CD14-positive monocyte (primary cell): Measurements from ENCODE around the gene PLEKHA8. TPM values are rescaled to one million over a fixed set of nuclear protein-coding genes. Genes with fewer than 3 reads are reported as not detected.

Source experiments
- DNase-seq, 3 donors: peaks; one replicate each; pipeline ENCODE4 v3.0.0-alpha.2; 2011 to 2022
- H2AFZ ChIP-seq: 2 replicates; pipeline ENCODE4 v1.6.0; 2012; ENCODE audit warnings: mild to moderate bottlenecking, low read depth, low read length, inconsistent platforms; ENCODE audit not compliant: insufficient read depth, poor library complexity, severe bottlenecking
- H3K27ac ChIP-seq, 2 donors: 1 replicate in 1 of 2; 2 replicates in 1 of 2; pipeline ENCODE4 v1.5.1; 2012 to 2013; ENCODE audit warnings: low read length in 2 of 2, control low read depth in 1 of 2, inconsistent platforms in 1 of 2, low read depth in 1 of 2, mild to moderate bottlenecking in 1 of 2
- H3K27me3 ChIP-seq, 2 donors: one replicate each; pipeline versions ENCODE4 v1.6.0 to v1.6.1; 2011 to 2013; ENCODE audit warnings: low read length in 2 of 2; ENCODE audit not compliant: control insufficient read depth in 2 of 2, insufficient read depth in 2 of 2
- H3K36me3 ChIP-seq, 2 donors: replicated peaks in 1 of 2; 1 replicate in 1 of 2; 2 replicates in 1 of 2; pipeline versions ENCODE4 v1.5.1 to v1.6.1; 2012 to 2013; ENCODE audit warnings: low read length in 2 of 2, control low read depth in 1 of 2, inconsistent platforms in 1 of 2, mild to moderate bottlenecking in 1 of 2; ENCODE audit not compliant: insufficient read depth in 2 of 2, control insufficient read depth in 1 of 2
- H3K4me1 ChIP-seq, 2 donors: 1 replicate in 1 of 2; 2 replicates in 1 of 2; pipeline versions ENCODE4 v1.5.1 to v1.6.1; 2012 to 2013; ENCODE audit warnings: low read length in 2 of 2, control low read depth in 1 of 2, inconsistent platforms in 1 of 2, mild to moderate bottlenecking in 1 of 2, moderate library complexity in 1 of 2; ENCODE audit not compliant: insufficient read depth in 2 of 2, control insufficient read depth in 1 of 2
- H3K4me2 ChIP-seq: replicated peaks from 2 replicates; pipeline ENCODE3; 2012; ENCODE audit warnings: low read length, moderate library complexity, mild to moderate bottlenecking; ENCODE audit not compliant: poor library complexity, severe bottlenecking; ENCODE audit errors: extremely low read depth
- H3K4me3 ChIP-seq, 3 experiments: fragments of 200-600 bp in 1 of 3; sonication (generic) in 1 of 3; replicated peaks in 1 of 3; 1 replicate in 2 of 3; 2 replicates in 1 of 3; pipeline ENCODE4 v1.5.1; 2011 to 2013; ENCODE audit warnings: low read length in 3 of 3, mild to moderate bottlenecking in 3 of 3, control low read depth in 2 of 3, low read depth in 2 of 3, inconsistent platforms in 1 of 3, moderate library complexity in 1 of 3
- H3K79me2 ChIP-seq: 2 replicates; pipeline ENCODE4 v1.6.0; 2012; ENCODE audit warnings: mild to moderate bottlenecking, control low read depth, inconsistent platforms, low read length, moderate library complexity; ENCODE audit not compliant: insufficient read depth
- H3K9ac ChIP-seq: 2 replicates; pipeline ENCODE4 v1.6.0; 2017; ENCODE audit warnings: low read length, mild to moderate bottlenecking; ENCODE audit not compliant: insufficient read depth, poor library complexity, severe bottlenecking
- H3K9me3 ChIP-seq, 2 donors: replicated peaks in 1 of 2; 1 replicate in 1 of 2; 2 replicates in 1 of 2; pipeline versions ENCODE4 v1.5.1 to v1.6.1; 2012 to 2013; ENCODE audit warnings: low read length in 2 of 2, control low read depth in 1 of 2; ENCODE audit not compliant: control insufficient read depth in 1 of 2, insufficient read depth in 1 of 2
- H4K20me1 ChIP-seq: 2 replicates; pipeline ENCODE4 v1.6.0; 2012; ENCODE audit warnings: mild to moderate bottlenecking, low read length, control low read depth, moderate library complexity; ENCODE audit not compliant: insufficient read depth
- H3K27ac Mint-ChIP-seq, 7 donors: one replicate each; pipeline ENCODE4 v1.8.0; 2020; ENCODE audit warnings: mild to moderate bottlenecking in 7 of 7, mixed read lengths in 7 of 7, moderate library complexity in 6 of 7, inconsistent platforms in 2 of 7
- H3K27me3 Mint-ChIP-seq, 3 donors: one replicate each; pipeline ENCODE4 v1.8.0; 2021 to 2022; ENCODE audit warnings: low read depth in 3 of 3, mild to moderate bottlenecking in 3 of 3, mixed read lengths in 3 of 3, moderate library complexity in 3 of 3, inconsistent platforms in 1 of 3
- H3K36me3 Mint-ChIP-seq, 2 donors: one replicate each; pipeline ENCODE4 v1.8.0; 2020; ENCODE audit warnings: mixed read lengths in 2 of 2, inconsistent platforms in 1 of 2, mild to moderate bottlenecking in 1 of 2
- H3K4me1 Mint-ChIP-seq: one replicate; pipeline ENCODE4 v1.8.0; 2020; ENCODE audit warnings: mild to moderate bottlenecking, mixed read lengths
- H3K4me3 Mint-ChIP-seq, 2 donors: one replicate each; pipeline ENCODE4 v1.8.0; 2020; ENCODE audit warnings: mild to moderate bottlenecking in 2 of 2, mixed read lengths in 2 of 2, moderate library complexity in 1 of 2
- H3K9me3 Mint-ChIP-seq, 7 donors: one replicate each; pipeline ENCODE4 v1.8.0; 2020 to 2022; ENCODE audit warnings: mixed read lengths in 7 of 7, mild to moderate bottlenecking in 6 of 7, moderate library complexity in 6 of 7, inconsistent platforms in 2 of 7
- CTCF ChIP-seq: fragments of 200-600 bp; IDR thresholded peaks from one replicate; pipeline ENCODE4 v1.8.0; 2022; ENCODE audit warnings: antibody characterized with exemption, mild to moderate bottlenecking
- WGBS: methylation state at CpG from one replicate; pipeline ENCODE4 v1.1.5; 2013; ENCODE audit warnings: missing lambda C conversion rate; ENCODE audit not compliant: insufficient coverage; 5-methylcytosine and 5-hydroxymethylcytosine counted together
- intact Hi-C, 2 donors: fragments of 100-400 bp; cut with micrococcal nuclease; formaldehyde crosslinking; loops; one replicate each; pipeline versions ENCODE4 v1.15.0 to v1.15.1; 2023
- polyA plus RNA-seq, 3 donors: library from polyadenylated mRNA; depleted of rRNA in 1 of 3; unstranded in 2 of 3; stranded (reverse) in 1 of 3; fragments of 300-500 nt in 2 of 3; fragments of >200 nt in 1 of 3; fragmentation: Illumina TruSeq in 2 of 3; gene quantifications; 1 replicate in 2 of 3; 2 replicates in 1 of 3; pipeline ENCODE4 v1.2.3, GENCODE V29; 2012 to 2021

PLEKHA8 gene
- polyA plus RNA-seq, 3 donors = 2.4 to 2.7 (median 2.6) TPM

GRCh38 chr7:29988424-29989256, 39.6 kb upstream of the PLEKHA8 start:
- intact Hi-C loops = loop anchor here in 1 of 2 donors (5.0 kb wide), 1 partner anchor 39 kb away; the partner anchor contains the start of genes FKBP14 and PLEKHA8

More at GRCh38 chr7:29988424-29989256, 39.6 kb upstream of the PLEKHA8 start:
- peaks cover 38% of the 10 kb centered on the region for H3K4me1 Mint-ChIP-seq
- Histone ChIP-seq H2AFZ (peak overlapping the region; percentile 97), H3K27me3 (peaks cover 0 to 5% of the 10 kb centered on the region in 2 donors), H3K9me3 (peaks cover 12% of the 10 kb centered on the region in 2 donors), H3K4me3 (peak overlapping the region; percentile 84 to 96 (median 89)), H3K27ac (peak overlapping the region; percentile 54 to 76), H3K36me3 (no peaks in the 10 kb centered on the region), H3K4me2 (peak overlapping the region; percentile 89), H3K4me1 (peaks cover 36 to 47% of the 10 kb centered on the region in 2 donors), H3K9ac (peak overlapping the region; percentile 93), H3K79me2 (peaks cover 40% of the 10 kb centered on the region), H4K20me1 (no peaks in the 10 kb centered on the region)
- WGBS = under 1% methylated on average over 73 of the region's 75 CpGs
- DNase-seq = peak; percentile 48 to 79 (median 57)
- TF ChIP-seq CTCF = no peak
- peak overlapping the region; percentile 81 to 93 for H3K4me3 Mint-ChIP-seq
- peak overlapping the region; percentile 65 to 93 (median 87) for H3K27ac Mint-ChIP-seq
- H3K9me3 Mint-ChIP-seq = peaks cover 4 to 20% (median 17%) of the 10 kb centered on the region in 7 donors
- H3K36me3 Mint-ChIP-seq = peaks cover 8% of the 10 kb centered on the region in 2 donors
- H3K27me3 Mint-ChIP-seq = peaks cover 5 to 12% (median 8%) of the 10 kb centered on the region in 3 donors
